ENCODE results near the gene TTL. TPM values are rescaled to one million over a fixed set of nuclear protein-coding genes. Genes with fewer than 3 reads are reported as not detected.

TTL gene
- total RNA-seq, 1 experiment from 2014 or later = 58.9 TPM

DNA sequence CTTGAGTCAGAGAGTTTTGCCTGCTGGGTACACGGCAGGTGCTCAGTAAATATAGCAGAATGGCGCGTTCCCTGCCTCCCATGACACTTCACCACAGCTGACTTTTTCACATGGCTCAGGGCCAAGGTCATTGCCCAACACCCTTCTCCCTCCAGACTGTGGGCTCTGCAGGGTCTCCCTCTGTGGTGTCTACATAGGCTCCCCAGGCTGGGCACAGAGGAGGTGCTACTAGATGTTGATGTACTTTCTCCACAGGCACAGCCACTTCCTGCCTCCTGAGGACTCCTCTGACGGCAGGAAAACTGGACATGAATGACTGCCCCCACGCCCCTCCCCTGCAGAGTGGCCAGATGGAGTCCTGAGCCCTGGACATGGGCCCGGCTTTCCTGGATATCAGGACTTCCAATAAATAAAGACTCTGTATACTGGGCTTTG, 106.7 kb downstream of the TTL start:
- H2BK5ac ChIP-seq (ENCODE audit: insufficient read length, low read length) = no peak overlapping the region
- no peak overlapping the region for H2BK12ac ChIP-seq (ENCODE audit: insufficient read length, low read depth, low read length)
- Mint-ChIP-seq H3K36me3 (ENCODE audit: insufficient read depth in 1 of 3, low read depth in 3 of 3) (peaks cover 13 to 29% (median 26%) of the 10 kb centered on the region in 3 experiments), H3K9me3 (no peaks in the 10 kb centered on the region), H3K27ac (no peak overlapping the region), H3K4me1 (peaks cover 23 to 25% of the 10 kb centered on the region in 2 experiments), H3K4me3 (no peak overlapping the region), H3K27me3 (ENCODE audit: low read depth) (no peaks in the 10 kb centered on the region; the same call in 1 of the 2 replicates)
- H4K91ac ChIP-seq (ENCODE audit: insufficient read length, low read depth, low read length) = no peak overlapping the region
- no peak overlapping the region for H2AK5ac ChIP-seq (ENCODE audit: insufficient read length, low read length)
- H2BK120ac ChIP-seq (ENCODE audit: low read depth, low read length, poor library complexity, severe bottlenecking) = no peak overlapping the region
- no peak overlapping the region for H3K56ac ChIP-seq (ENCODE audit: insufficient read length, low read depth, low read length)
- H3K9me3 ChIP-seq (ENCODE audit: control insufficient read depth, low read depth, low read length) = no peaks in the 10 kb centered on the region
- no peaks in the 10 kb centered on the region for H3K4me1 ChIP-seq (ENCODE audit: insufficient read depth, low read length)
- H3K27ac ChIP-seq (ENCODE audit: insufficient read length, low read depth, low read length) = no peak overlapping the region
- H3K14ac ChIP-seq (ENCODE audit: insufficient read depth, low read length) = no peak overlapping the region
- H3K23ac ChIP-seq (ENCODE audit: insufficient read length, low read depth, low read length) = no peak overlapping the region
- no peaks in the 10 kb centered on the region for H4K20me1 ChIP-seq (ENCODE audit: control insufficient read depth, insufficient read depth, insufficient read length)
- H3K23me2 ChIP-seq (ENCODE audit: insufficient read length, low read depth, low read length, poor library complexity, severe bottlenecking) = peaks cover 9% of the 10 kb centered on the region
- H4K5ac ChIP-seq (ENCODE audit: insufficient read length, low read depth, low read length) = no peak overlapping the region
- TF ChIP-seq, protein P1, sequence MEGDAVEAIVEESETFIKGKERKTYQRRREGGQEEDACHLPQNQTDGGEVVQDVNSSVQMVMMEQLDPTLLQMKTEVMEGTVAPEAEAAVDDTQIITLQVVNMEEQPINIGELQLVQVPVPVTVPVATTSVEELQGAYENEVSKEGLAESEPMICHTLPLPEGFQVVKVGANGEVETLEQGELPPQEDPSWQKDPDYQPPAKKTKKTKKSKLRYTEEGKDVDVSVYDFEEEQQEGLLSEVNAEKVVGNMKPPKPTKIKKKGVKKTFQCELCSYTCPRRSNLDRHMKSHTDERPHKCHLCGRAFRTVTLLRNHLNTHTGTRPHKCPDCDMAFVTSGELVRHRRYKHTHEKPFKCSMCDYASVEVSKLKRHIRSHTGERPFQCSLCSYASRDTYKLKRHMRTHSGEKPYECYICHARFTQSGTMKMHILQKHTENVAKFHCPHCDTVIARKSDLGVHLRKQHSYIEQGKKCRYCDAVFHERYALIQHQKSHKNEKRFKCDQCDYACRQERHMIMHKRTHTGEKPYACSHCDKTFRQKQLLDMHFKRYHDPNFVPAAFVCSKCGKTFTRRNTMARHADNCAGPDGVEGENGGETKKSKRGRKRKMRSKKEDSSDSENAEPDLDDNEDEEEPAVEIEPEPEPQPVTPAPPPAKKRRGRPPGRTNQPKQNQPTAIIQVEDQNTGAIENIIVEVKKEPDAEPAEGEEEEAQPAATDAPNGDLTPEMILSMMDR (conservative IDR thresholded peaks at IDR 0.05) = no peak
- no peak overlapping the region for H3K18ac ChIP-seq (ENCODE audit: insufficient read length, low read depth, low read length)
- no peak overlapping the region for H3K9ac ChIP-seq (ENCODE audit: extremely low read depth, insufficient read length, low read length)
- H4K8ac ChIP-seq (replicated peaks; ENCODE audit: insufficient read length, low read depth, low read length) = no peak overlapping the region
- H3T11ph ChIP-seq (ENCODE audit: low read length) = no peak overlapping the region
- H3K27me3 ChIP-seq (ENCODE audit: insufficient read depth, low read length) = no peaks in the 10 kb centered on the region
- H2BK20ac ChIP-seq (ENCODE audit: low read depth, low read length, poor library complexity, severe bottlenecking) = no peak overlapping the region
- no peak overlapping the region for H2BK15ac ChIP-seq (ENCODE audit: low read depth, low read length)
- no peaks in the 10 kb centered on the region for H3K79me2 ChIP-seq (ENCODE audit: insufficient read depth, low read length)
- no CpG with 5 or more reads among the region's 6 CpGs for WGBS (ENCODE audit: extremely low coverage, insufficient read length, low lambda C conversion rate)
- DNase-seq = no peak
- no peak overlapping the region for H2AFZ ChIP-seq (ENCODE audit: low read length)
- no peak overlapping the region for H3K4me2 ChIP-seq (ENCODE audit: insufficient read depth, insufficient read length, low read length)
- H3K79me1 ChIP-seq (ENCODE audit: insufficient read depth, low read depth, low read length, poor library complexity, severe bottlenecking) = no peaks in the 10 kb centered on the region
- no peak overlapping the region for H3K4ac ChIP-seq (ENCODE audit: low read depth, low read length)

Other genes with a start within 250 kb of the TTL start
- 6.9 TPM in 2 replicates for gene ZC3H8, start 227.1 kb upstream of the TTL start, total RNA-seq (2021)
- 3.5 and 4.8 TPM in 2 replicates for gene ZC3H6, start 206.6 kb upstream of the TTL start, total RNA-seq (2021)
- gene RGPD8, start 48.5 kb upstream of the TTL start, total RNA-seq (2021) = 6.6 and 8.1 TPM in 2 replicates
- 72.0 and 83.6 TPM in 2 replicates for gene POLR1B, start 60.3 kb downstream of the TTL start, total RNA-seq (2021)
- 30.6 and 32.3 TPM in 2 replicates for gene CHCHD5, start 102.5 kb downstream of the TTL start, total RNA-seq (2021)
- 120 and 123 TPM in 2 replicates for gene SLC20A1, start 163.8 kb downstream of the TTL start, total RNA-seq (2021)
- gene NT5DC4, start 238.9 kb downstream of the TTL start, total RNA-seq (2021) = not detected in 2 replicates

Data from H9 (cell line).